H54 (cell line): Measurements from ENCODE around the gene PEX7.
"Not testable (repeated sequence)": the region's sequence is repeated elsewhere in the genome, so short reads cannot be mapped to it uniquely, and the experiment has no call there.

Experiments
- DNase-seq: peaks from one replicate; pipeline ENCODE4 v3.0.0; 2011; ENCODE audit warnings: low spot score, mixed read lengths; ENCODE audit not compliant: insufficient read length
- FAIRE-seq: peaks from 3 replicates; lab custom pipeline; 2011; peaks lifted over from hg19 to GRCh38; lab: Jason Lieb, UNC
- POLR2A ChIP-seq: IDR thresholded peaks from 2 replicates; pipeline ENCODE4 v1.6.1; 2011; ENCODE audit warnings: low read depth, mild to moderate bottlenecking, low read length

The PEX7 gene

DNA sequence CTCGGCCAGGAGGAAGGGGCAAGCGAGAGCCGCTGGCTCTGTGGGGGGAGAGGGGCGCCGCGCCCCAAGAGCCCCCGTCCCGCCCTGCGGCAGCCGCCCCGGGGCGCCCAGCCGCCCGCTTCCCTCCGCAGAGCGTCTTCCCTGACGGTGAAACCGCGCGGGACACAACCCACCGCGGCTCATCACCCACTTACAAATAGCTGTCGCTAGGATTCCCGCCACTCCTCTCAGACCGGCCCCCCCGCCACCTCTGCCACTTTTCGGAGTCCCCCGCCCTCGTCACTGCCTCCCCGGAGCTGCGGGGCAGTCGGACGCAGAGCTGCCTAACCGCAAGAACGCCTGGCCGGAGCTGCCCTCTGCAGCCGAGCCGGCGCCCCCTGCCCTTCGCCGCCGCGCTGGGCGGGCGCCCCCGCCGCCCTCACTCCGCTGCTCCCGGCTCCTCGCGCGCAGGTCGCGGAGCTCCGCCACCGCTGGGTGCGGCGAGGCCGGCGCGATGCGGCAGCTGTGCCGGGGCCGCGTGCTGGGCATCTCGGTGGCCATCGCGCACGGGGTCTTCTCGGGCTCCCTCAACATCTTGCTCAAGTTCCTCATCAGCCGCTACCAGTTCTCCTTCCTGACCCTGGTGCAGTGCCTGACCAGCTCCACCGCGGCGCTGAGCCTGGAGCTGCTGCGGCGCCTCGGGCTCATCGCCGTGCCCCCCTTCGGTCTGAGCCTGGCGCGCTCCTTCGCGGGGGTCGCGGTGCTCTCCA, 99.7 kb downstream of the PEX7 start, which contains the start of gene SLC35D3:
Gene SLC35D3, plus strand, starts transcription at position 366 of the 749 bp plus-strand sequence. Its CDS starts 128 bp downstream, at position 494.
- no peak for TF ChIP-seq POLR2A
- DNase-seq: no peak
- no peak for FAIRE-seq

GRCh38 chr6:136922685-136923006, 100.3 kb downstream of the PEX7 start:
- FAIRE-seq: no peak
- no peak for TF ChIP-seq POLR2A
- no peak for DNase-seq

DNA sequence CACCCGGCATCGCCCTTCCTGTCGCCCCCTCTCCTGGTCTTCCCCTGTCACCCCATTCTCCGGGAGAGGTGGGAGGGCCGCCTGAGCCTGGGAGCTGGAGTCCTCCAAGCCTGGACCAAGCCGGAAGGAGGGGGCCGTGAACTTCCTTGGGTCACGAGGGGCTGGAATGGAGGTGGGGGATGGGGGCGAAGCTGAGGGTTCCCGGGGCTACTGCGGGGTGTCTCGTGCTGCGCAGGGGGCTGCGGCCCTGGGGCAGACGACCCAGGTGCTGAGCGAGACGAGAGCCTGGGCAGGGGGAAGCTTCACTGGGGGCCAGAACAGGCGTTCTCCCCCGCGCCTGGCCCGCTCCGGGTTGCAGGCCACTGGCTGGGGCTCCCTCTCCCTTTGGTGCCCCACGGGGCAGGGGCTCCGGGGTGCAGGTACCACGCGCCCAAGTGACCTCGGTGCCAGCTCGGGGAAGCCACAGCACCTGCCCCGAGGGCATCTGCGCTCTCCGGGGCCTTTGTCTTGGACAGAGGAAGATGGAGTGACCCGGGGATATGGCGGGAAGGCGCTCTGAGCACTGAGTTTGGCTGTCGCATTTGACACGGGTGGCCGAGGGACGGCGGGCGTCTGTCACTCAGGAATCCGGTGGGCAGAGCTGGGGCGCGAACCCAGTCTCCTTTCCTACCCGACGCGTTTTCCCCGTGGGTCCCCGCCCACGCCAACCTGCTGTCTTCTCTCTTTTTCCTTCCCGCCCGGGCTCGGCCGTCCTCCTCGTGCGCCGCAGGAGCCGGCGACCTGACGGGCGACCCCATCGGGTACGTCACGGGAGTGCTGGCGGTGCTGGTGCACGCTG, 100.9 kb downstream of the PEX7 start:
- no peak for TF ChIP-seq POLR2A
- no peak for FAIRE-seq
- no peak for DNase-seq

- FAIRE-seq: no peak
- DNase-seq: no peak
- no peak for TF ChIP-seq POLR2A
Measured at GRCh38 chr6:136923954-136924673, 101.7 kb downstream of the PEX7 start.

DNA sequence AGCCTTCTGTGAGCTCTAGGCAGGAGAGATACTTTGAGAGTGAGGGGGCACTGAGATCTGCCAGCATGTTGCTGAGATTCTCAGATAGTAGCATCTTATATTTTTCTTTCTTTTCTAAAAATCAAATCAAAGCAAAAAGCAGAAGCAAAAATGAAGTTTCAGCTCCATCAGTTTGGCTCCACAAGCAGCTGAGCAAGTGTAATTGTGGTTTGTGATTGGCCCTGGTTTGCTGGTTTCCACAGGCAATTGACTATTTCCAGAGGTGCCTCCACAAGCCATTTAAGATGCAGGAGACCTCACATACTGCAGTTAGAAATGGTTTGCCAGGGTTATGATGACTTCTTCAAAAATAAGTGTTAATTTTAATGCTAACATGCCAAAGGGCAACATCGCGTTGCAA, 104.0 kb downstream of the PEX7 start:
- no peak for DNase-seq
- TF ChIP-seq POLR2A: no peak
- FAIRE-seq: no peak

GRCh38 chr6:136927292-136927691, 104.9 kb downstream of the PEX7 start:
- no peak for TF ChIP-seq POLR2A
- DNase-seq (no peak), FAIRE-seq (no peak)

- FAIRE-seq (no peak), DNase-seq (no peak)
- TF ChIP-seq POLR2A: no peak
Measured at GRCh38 chr6:136930528-136930927, 108.1 kb downstream of the PEX7 start.

- DNase-seq: no peak
- no peak for TF ChIP-seq POLR2A
- no peak for FAIRE-seq
Measured at GRCh38 chr6:136932599-136932998, 110.2 kb downstream of the PEX7 start.

DNA sequence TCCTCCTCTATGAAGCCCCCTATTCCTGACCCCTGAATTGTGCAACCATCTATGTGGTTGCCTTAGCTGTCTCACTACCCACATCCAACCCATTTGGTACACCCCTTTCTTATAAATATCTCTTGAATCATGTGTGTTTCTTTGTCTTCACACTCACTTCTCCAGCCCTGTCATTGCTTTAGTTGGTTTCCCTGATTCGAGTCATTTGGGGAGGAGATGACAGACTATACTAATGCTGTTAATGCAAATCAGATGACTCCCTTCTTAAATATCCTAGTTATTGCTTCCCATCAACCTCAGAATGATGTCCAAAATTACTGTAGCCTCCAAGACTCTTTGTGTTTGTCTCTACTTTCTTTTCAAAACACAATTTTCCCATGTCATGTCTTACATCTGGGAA, 122.7 kb downstream of the PEX7 start:
- no peak for DNase-seq
- no peak for TF ChIP-seq POLR2A
- no peak for FAIRE-seq

- no peak for TF ChIP-seq POLR2A
- no peak for DNase-seq
- FAIRE-seq: no peak
Measured at GRCh38 chr6:136945711-136946121, 123.3 kb downstream of the PEX7 start.

DNA sequence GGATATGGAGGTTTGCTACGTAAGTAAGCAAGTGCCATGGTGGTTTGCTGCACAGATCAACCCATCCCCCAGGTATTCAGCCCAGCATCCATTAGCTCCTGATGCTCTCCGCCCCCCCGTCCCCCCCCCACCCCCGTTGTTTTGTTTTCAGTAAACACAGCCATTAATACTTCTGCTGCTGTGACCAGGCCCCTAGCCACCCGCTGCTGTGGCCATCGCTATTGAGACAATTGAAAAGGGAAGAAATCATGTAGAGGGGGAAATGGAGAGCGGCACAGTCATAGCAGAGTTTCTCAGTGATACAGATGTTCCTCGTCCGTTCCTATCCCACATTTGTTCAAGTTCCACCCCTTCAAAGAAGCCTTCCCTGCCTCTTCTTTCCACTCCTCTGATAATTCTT, 124.6 kb downstream of the PEX7 start:
- TF ChIP-seq POLR2A: no peak
- FAIRE-seq: no peak
- DNase-seq: no peak

GRCh38 chr6:136949957-136950356, 127.6 kb downstream of the PEX7 start:
- DNase-seq, FAIRE-seq: not testable (repeated sequence)

DNA sequence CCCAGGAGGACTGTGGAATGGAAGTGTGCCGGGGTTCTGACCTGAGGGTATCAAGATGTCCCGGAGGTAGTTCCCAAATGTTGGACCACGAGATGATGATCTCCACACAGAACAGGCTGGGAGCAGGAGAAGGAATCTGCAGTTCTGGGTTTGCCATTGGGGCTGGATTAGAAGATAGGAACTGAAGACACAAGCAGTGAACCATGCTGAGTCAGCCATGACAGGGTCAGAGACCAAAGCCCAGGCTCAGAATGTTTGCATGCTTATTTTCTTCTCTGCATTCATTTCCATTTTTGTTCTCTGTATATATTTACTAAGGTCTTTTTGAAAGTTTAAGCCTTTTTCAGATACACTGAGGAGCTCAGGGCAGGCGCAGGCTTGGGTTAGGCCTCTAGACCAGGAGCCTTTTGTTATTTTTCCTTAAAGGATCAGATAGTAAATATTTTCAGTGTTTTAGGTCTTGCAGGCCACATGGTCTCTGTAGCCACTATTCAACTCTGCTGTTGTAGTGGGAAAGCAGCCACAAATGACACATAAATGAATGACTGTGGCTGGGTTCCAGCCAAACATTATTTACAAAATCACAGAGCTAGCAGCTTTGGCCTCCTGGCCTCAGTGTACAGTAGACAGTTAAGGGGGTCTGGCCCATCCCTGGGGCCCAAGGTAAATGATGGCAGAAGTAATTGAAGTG, 128.2 kb downstream of the PEX7 start:
- TF ChIP-seq POLR2A: no peak
- DNase-seq: no peak
- no peak for FAIRE-seq
